ENCODE data around the gene CNTNAP5.

The CNTNAP5 gene

DNA sequence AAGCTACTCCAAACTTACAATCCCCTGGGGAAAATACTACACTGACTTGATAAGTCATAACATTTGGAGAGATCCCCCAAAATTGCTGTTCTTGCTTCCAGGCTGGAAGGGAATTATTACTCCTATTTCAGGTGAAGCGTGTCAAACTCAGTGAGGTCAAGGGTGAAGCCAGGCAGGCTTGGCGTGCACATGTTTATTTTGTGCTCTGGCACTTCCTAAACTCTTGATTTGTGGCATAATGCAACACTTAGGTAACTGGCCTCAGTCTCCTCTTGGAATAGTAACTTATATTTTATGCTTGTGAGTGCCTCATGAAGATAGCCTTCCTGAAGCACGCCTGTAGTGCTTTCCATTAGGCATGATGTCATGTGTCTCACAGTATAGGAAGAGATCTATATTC, 751.2 kb downstream of the CNTNAP5 start:
- no peak for DNase-seq (ENCODE audit: low read depth in 1 of 2, low spot score in 1 of 2)

DNA sequence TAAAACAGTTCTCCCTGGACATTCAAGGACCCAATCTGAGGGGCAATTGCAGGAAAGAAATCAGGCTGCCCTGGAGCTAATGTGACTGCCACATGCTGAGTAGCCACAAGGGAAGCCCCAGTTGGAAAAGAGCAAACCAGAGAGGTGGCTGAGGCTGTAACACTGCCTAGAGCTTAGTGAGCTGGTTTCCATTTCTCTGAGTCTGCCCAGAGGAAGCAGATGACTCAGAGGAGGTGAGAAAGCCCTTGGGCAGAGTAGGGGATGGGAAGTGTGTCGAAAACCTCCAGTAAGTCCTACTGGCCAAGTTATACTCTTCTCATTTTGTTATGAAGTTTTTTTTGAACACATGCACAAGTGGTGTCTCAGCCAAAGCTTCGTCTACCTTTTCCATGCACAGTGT, 753.0 kb downstream of the CNTNAP5 start:
- no peak for DNase-seq (ENCODE audit: low read depth in 1 of 2, low spot score in 1 of 2)

DNA sequence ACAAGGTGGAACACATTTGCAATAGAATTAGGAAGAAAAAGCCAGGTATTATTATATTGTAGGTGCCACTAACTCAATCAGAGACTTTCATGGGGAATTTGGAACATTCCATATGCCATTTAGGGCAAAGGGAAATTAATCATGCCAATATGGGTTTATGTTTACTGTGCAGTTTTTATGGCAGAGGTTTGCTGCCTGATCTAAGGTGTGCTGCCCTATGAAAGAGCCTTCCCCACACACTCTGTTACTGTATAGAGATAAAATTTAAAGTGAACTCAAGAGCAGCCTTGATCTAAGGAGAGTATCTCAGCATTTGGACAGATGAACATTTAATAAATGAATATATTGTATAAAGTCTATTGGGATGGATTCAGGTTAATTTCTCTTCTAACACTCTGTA, 771.6 kb downstream of the CNTNAP5 start:
- no peak for DNase-seq (ENCODE audit: low read depth in 1 of 2, low spot score in 1 of 2)

DNA sequence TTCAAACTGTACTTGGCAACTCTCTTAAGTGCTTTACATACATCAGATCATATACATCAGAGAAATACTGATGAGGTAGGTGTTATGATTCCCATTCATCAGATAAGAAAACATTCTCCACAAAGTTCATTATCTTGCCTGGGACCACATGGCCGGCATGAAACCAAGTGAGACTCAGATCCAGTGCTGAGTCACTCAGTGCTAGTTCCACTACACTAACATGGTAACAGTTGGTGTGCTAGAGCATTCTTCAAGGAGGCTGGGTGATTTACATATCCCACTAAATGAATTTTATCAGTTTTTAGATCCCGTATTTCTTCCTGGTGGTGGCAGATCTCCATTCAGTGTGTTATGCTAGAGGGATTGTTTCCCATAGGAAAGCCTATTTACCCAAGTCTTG, 772.0 kb downstream of the CNTNAP5 start:
- DNase-seq (ENCODE audit: low read depth in 1 of 2, low spot score in 1 of 2), result no peak

DNA sequence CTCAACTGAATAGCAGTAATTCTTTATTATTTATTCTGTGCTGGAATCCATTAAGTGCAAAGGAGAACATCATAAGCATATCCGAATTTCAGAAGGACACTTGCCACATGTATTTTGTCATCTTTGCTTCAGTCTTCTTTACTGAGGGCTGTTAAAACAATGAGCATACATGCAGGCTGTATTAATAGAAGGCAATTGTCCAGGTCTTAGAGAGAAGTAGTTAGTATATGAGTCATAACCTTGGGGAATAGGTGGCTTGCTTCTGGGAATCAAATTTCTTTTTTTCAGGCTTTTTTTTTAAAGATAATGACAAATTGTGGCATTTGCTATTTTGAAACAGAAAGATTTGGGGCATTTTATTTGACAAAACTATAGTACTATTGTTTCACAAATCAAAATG, 773.5 kb downstream of the CNTNAP5 start:
- no peak for DNase-seq (ENCODE audit: low read depth in 1 of 2, low spot score in 1 of 2)

DNA sequence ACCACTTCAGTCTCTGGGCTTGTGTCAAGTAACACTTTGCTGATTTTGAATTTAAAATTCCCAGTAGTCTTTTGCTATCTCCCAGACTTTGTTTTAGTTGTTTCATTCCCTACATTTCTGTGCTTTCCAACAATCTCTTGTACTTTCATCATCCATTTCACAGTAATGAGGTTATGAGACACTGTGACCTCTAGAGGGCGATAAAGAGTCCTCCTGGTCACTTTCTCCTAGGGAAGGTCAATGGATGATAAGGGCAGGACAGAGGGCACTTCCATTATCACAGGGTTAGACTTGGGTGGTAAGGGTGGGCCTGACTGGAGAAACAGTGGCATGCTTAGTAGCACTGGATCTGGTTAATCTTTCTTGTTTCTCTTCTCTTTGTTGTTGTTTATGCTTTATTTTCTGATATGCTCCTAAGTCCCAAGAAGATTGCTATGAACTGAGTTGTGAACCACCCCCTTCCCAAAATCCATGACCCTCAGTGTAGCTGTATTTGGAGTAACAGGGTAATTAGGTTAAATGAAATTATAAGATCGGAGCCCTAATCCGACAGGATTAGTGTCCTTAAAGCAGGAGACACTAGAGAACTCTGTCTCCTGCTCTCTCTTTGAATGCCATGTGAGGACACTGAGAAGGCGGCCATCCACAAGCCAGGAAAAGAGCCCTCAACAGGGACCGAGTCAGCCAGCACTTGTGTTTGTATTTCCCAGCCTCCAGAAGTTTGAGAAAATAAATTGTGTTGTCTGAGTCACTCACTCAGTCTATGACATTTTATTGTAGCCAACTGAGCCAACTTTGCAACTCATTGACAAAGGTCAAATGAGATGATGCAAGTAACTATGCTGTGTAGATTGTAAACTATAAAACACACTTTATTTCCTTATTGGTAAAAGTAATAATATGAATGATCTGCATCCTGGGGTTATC, 779.2 kb downstream of the CNTNAP5 start:
- no peak for DNase-seq (ENCODE audit: low read depth in 1 of 2, low spot score in 1 of 2)

DNA sequence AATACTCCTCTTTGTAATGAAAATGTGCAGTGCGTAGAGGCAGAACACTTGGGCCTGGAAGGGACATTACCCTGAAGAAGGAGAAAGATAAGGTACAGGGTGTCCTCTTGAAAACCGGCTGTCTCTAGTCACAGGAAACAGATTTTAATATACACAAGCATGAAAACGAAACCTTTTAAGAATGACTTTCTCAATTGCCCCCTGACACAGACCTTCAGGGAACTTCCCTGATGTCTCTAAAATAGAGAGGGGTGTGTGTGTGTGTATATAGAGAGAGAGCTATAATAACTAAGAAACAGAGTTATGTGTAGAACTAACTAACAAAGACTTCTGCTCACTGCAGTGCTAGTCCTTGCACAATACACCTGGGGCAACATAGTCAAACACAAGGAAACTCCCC, 780.0 kb downstream of the CNTNAP5 start:
- DNase-seq (ENCODE audit: low read depth in 1 of 2, low spot score in 1 of 2), result no peak

DNA sequence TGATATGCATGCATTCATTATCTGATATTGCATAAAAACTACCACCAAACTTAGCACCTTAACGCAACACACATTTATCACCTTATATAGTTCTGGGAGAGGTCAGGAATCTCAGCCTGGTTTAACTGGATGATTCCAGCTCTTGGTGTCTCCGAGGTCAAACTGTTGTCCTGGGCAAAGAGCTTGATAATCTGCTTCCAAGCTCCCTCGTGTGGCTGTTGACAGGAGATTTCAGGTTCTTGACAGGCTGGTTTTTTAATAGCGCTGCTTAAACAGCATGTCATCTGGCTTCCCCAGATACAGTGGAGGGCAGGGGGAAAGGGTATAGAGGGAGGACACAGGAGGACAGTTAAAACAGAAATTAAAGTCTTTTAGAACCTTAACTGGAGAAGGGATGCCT, 785.0 kb downstream of the CNTNAP5 start:
- no peak for DNase-seq (ENCODE audit: low read depth in 1 of 2, low spot score in 1 of 2)

DNA sequence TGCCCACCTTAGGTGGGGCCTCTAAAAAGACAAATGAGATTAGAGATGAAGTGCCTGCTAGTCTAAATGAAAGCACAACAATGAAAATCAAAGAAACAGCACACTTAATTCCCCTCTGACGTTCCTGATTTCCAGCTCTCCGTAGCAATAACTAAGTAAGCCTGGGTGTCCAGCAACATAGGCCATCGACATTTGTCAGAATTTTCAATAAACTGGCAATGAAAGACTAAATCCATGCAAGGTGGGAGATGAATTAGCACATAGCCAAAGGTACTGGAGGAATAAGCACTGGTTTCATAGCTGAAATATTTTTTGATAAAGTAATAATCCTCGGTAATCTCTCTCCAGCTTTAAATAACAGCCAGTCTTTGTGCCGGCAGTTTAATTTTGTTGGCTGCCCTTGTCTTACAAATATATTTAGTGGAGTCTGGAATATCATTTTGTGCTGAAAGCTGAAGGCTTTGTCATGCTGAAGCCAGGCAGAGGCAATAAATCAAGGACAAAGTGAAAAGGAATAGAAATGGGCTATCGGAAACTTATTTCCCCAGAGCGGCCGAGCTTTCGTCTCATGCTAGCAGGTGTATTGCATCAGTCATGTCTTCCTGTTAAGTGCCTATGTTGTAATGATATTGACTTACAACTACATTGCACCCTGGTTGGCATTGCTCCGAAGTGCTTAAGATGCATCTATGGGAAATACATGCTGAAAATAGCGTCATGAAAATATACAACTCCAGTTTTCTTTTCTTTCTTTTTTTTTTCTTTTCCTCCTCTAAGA, 790.1 kb downstream of the CNTNAP5 start:
- no peak for DNase-seq (ENCODE audit: low read depth in 1 of 2, low spot score in 1 of 2)

DNA sequence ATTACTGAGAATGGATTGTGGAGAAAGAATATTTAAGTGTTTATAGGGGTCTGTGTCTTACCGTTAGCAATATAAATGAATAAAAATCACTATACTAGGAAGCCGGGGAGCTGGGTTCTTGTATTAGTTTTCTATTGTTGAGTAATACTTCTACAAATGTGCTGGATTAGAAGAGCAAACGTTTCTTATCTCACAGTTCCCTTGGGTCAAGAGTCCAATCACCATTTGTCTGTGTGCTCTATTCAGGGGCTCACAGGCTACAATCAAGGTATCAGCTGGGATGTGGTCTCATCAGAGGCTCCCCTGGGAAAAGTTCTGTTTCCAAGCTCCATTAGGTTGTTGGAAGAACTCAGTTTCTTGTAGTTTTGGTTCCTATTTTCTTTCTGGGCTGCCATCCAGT, 790.9 kb downstream of the CNTNAP5 start:
- no peak for DNase-seq (ENCODE audit: low read depth in 1 of 2, low spot score in 1 of 2)

DNA sequence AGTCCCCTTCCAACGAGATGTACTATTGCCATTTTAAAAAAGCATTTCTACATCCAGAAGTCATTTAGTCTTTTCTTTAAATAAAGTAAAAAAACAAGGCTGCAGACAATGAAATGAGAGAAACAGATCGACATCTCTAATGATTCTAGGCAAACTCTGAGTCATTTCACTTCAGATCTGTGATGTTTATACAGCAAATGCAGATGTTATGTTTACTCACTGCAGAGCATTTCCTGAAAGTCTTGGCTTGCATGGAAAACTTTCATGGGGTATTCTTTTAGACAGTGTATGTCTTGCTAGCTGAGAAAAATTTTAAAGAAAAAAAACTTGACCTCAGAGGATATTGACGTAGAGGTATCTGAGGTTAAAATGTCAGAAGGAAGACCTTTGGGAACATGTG, 797.4 kb downstream of the CNTNAP5 start:
- DNase-seq (ENCODE audit: low read depth in 1 of 2, low spot score in 1 of 2), result no peak

DNA sequence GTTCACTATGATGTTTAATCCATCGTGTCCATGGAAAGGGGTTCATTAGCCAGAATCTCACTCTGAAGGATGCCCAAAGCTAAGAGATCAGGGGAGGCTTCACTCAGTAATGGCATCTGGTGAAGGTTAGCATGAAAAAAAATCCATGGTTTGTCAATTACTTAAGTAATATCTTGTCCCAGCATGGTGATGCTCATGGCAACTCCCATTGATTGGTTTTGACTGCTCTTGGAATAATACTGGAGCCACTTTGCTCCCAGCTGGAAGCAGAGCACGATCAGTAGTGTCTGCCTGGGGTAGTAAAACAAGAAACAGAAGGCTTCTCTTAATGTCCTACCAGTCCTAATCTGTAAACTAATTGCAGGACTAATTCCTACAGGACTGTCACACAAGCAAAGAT, 799.4 kb downstream of the CNTNAP5 start:
- no peak for DNase-seq (ENCODE audit: low read depth in 1 of 2, low spot score in 1 of 2)

DNA sequence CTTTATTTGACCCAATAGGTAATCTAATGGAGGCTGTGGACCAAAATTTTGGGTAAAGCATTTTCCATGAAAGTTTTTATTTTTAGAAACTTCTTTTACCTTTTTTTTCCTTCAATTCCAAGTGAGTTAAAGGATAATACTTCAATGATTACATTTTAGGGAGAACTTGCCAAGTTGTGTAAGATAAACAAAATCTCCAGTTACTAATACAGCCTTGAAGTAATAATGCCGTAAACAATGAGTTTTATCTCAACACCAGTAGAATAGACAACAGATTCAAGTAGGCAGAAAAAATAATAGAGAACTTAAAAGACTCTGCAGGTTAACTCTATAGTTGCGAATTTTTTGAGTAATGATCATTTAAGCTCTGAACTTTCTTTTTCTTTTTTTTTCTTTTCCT, 807.4 kb downstream of the CNTNAP5 start:
- no peak for DNase-seq (ENCODE audit: low read depth in 1 of 2, low spot score in 1 of 2)

DNA sequence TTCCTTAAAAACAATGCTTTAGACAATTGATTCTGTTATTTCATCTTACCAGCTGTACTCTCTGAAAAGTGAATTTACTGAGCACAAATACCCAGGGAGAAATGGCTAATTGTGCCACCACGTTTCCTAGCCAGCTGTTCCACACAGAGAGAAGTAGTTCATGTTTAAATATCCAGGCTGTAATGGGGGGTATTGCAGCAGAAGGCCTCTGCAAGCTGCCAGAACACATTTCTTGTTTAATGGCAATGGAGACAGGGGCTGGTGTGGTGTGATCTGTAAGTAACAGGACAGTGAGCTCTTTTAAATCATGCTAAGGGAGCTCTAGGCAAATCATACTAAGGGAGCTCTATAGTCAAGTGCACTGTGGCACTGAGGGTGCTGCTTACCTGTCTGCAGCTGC, 809.2 kb downstream of the CNTNAP5 start:
- DNase-seq (ENCODE audit: low read depth in 1 of 2, low spot score in 1 of 2), result no peak

DNA sequence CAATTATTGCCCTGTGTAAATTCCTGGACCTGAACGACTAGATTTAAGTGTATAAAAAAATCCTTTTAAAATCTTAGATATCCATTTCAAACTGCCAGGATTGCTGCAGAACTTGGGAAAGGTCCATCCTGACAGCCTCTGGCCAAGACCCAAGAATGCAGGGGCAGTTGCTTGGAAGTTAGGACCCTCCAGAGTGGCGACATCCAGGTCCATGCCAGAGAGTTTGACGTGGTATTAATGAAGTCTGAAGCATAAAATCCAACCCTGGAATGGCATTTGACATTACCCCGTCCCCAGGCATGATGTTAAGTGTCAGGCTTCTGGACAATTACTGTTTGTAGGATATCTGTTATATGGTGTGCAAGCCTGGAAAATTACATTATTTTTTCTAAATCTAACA, 810.2 kb downstream of the CNTNAP5 start:
- DNase-seq (ENCODE audit: low read depth in 1 of 2, low spot score in 1 of 2), result no peak

DNA sequence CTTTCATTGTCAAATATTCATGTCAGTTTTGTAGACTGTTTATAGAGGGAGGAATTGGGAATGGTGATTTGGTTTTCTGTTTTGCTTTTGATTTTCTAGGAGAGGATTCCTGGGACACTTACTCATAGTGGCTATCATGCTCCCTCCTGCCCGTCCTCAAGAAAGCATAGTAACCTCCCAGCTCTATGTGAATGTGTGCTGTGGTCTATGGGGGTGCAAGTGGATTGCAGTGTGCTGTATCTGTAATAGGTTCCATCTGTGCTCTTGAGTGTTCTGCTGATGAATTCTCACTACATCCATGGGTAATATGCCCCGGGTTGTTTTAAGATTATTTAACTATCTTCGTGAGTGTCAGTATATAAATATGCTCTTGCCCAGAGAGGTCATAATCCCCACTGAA, 811.3 kb downstream of the CNTNAP5 start:
- DNase-seq (ENCODE audit: low read depth in 1 of 2, low spot score in 1 of 2), result no peak

DNA sequence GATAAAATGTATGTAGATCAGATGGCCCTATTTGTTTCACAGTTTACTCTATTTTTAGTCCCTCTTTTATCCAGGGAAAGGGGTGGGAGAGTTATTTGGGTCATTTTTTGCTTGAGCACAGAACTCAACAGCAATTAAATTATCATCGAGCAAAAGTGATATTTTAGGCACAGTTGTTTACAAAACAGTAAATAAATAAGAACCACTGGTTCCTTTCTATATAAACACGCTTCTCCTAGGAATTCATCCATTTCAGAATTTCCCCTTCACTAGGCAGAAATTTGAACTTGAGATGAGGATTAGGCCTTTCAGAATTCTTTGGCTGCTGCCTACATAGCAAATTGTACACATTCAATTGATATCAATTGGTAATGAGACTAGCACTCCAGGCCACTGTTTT, 812.4 kb downstream of the CNTNAP5 start:
- DNase-seq (ENCODE audit: low read depth in 1 of 2, low spot score in 1 of 2), result no peak

DNA sequence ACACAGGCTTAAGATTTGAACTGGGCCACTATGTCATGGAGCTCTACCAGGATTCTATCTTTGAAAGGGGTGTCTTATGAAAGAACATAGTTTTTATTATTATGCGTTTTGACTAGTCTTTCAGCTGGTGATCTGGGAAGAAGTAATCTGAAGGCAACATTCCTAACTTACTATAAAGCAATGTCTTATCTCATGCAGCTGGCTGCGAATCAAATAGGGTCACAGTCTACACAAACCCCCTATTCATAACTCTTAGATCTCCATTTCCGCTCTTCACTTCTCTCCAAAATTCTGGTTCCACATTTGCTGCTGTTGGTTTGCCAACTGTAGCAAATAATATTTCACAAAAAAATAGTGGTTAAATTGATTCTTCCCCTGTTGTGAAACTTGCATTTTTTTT, 813.3 kb downstream of the CNTNAP5 start:
- no peak for DNase-seq (ENCODE audit: low read depth in 1 of 2, low spot score in 1 of 2)

DNA sequence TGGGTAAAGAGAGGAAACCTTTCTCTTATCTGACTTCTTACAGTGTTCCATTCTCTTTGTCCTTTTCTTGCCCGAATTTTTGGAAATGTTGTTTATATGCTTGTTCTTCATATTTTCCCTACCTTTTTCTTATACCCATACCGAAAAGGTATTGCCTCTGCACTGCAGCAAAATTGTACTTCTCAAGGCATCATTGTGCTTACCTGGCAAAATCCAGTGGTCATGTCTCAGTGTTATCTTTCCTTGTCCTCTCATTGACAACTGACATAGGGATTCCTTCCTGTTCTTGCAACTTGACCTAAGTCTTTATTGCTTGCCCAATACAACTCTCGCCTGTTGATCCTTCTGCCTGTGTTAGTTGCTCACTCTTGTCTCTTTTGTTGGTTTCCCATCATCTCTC, 842.2 kb downstream of the CNTNAP5 start:
- DNase-seq (ENCODE audit: low read depth in 1 of 2, low spot score in 1 of 2), result no peak

DNA sequence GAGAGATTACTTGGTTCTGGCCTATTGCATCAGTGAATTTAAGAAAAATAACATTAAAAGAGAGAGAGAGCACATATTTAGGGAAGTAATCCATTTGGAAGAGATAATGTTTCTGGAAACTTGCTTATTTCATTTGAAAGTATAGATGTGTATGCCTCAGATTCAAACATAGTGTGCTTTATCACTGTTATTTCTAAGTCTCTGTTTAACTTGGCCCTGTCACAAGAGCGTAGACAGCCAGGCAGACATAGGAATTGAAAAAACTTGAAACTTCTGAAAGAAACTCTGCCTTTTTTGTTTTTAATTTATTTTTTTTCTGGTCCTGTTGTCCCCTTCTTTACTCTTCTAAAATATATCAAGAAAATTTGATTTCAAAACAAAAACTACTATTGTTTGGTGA, 849.1 kb downstream of the CNTNAP5 start:
- no peak for DNase-seq (ENCODE audit: low read depth in 1 of 2, low spot score in 1 of 2)

DNA sequence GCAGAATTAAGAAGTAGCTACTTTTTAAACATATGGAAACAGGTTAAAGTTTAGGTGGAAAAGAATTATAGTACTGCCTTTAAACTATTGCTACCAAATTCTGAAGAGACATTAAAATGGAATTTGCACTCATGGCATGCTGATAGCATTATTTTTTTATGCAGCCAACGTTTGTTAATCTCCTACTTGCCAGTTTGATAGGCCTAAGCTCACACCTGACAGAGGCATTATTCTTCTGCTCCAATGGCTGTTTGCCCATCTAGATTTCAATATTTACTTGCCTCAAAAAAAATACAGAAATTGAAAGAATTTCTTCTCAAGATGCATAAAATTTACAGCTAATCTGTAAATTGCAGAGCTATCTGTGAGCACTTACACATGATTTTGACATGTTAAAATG, 849.6 kb downstream of the CNTNAP5 start:
- no peak for DNase-seq (ENCODE audit: low read depth in 1 of 2, low spot score in 1 of 2)

DNA sequence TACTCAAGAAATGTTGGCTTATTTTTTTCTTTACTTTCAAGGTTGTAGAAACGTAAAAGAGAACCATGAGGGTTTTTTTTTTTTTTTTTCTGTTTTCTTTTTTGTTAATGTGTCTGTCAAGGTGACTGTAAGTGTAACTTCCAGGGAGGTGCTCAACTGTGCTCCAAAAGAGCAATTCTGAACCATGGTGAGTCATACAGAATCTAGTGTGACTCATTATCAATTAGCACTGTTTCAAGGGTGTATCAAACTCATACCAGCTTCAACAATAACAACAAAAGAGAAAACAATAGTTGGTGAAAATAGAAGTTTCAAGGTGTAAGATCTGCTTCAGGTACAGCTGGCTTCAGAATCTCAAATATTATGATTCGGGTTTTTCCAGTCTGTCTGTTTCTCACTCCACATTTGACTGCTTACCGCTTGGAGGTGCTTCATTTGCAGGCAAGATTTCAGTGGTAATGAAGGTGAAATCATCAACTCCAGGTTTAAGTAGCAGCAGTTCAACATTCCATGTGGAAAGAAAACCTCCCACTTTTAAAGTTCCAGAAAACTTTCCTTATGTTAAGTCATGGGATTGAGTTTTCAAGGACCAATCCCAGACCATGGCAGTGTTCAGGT, 850.6 kb downstream of the CNTNAP5 start:
- no peak for DNase-seq (ENCODE audit: low read depth in 1 of 2, low spot score in 1 of 2)
